Activated naive CD8-positive, alpha-beta T cell treated with anti-CD3 and anti-CD28 coated beads, Interleukin-2, amount 50 U/mL, for 24 hours (primary cell): Measurements from ENCODE around the gene RAB2B.

Experiments used
- ATAC-seq: fragments of 150-1000 bp; cut with Tn5 transposase; one replicate; pipeline ENCODE4 v1.10.0; 2021
- DNase-seq: peaks from one replicate; pipeline ENCODE4 v3.0.0; 2021
- H3K27ac Mint-ChIP-seq: one replicate; pipeline ENCODE4 v1.8.0; 2021; ENCODE audit warnings: mild to moderate bottlenecking, mixed read lengths
- H3K27me3 Mint-ChIP-seq: one replicate; pipeline ENCODE4 v1.8.0; 2021; ENCODE audit warnings: mixed read lengths
- H3K36me3 Mint-ChIP-seq: one replicate; pipeline ENCODE4 v1.8.0; 2021; ENCODE audit warnings: low read depth, mixed read lengths
- H3K4me1 Mint-ChIP-seq: one replicate; pipeline ENCODE4 v1.8.0; 2021; ENCODE audit warnings: mixed read lengths
- H3K4me3 Mint-ChIP-seq: one replicate; pipeline ENCODE4 v1.8.0; 2021; ENCODE audit warnings: mild to moderate bottlenecking, moderate library complexity, mixed read lengths
- H3K9me3 Mint-ChIP-seq: one replicate; pipeline ENCODE4 v1.8.0; 2021; ENCODE audit warnings: mixed read lengths

Gene RAB2B

GRCh38 chr14:21503376-21503775 lies 26.6 kb upstream of the RAB2B start:
- ATAC-seq (no peak), DNase-seq (no peak)
- H3K36me3 Mint-ChIP-seq = peaks cover 59% of the 10 kb centered on the region
- H3K27me3 Mint-ChIP-seq = no peaks in the 10 kb centered on the region
- H3K27ac Mint-ChIP-seq = peak overlapping the region; percentile 7
- no peak overlapping the region for H3K4me3 Mint-ChIP-seq
- peaks cover 46% of the 10 kb centered on the region for H3K4me1 Mint-ChIP-seq
- H3K9me3 Mint-ChIP-seq = no peaks in the 10 kb centered on the region

GRCh38 chr14:21501568-21501967 lies 24.8 kb upstream of the RAB2B start:
- DNase-seq (no peak), ATAC-seq (no peak)
- H3K27me3 Mint-ChIP-seq = no peaks in the 10 kb centered on the region
- no peak overlapping the region for H3K4me3 Mint-ChIP-seq
- H3K4me1 Mint-ChIP-seq = peaks cover 38% of the 10 kb centered on the region
- H3K36me3 Mint-ChIP-seq = peaks cover 56% of the 10 kb centered on the region
- H3K9me3 Mint-ChIP-seq = no peaks in the 10 kb centered on the region
- no peak overlapping the region for H3K27ac Mint-ChIP-seq

DNA sequence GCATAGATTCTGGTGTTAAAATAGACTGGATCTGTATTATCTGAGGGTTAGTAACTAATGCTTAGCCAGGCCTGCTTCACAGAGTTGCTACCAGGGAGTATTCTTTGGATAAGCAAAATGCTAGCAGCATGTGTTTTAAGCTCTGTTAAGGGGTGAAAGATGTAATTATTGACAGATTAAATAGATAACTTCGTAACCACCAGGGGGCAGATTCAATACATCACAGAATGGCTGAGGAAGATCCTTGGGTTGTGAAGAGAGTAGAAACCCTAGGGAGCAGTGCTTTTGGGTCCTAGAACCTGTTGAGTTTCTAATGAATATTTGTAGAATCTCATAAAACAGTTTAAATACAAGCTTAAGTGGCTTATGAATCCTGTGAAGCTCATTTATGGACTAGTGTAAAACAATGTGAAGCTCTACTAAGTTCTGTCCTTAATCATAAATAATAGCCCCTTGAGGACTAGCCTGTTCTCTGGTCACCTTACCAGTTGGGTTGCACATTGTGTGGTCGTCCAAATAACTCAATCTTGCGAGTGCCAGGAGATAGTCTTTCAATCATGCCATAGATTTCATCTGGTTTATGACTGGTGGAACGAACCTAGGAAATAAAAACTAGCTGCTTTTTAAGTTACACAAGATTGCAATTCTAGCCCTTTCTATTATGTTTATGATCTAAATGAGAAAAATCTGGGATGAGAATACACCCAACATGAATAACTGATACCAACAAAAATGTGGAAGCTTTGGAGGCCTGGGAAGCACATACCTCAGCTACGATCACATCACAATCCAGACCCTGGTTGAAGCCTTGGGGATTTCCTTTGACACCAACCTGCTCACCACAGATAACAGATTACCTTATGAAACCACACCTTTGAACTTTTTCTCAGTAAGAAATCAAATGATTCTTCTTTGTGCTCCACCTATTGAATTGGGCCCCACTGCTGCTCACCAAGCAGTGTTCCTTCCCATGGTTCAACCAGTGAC lies 22.1 kb upstream of the RAB2B start:
- Mint-ChIP-seq H3K27ac (peak overlapping the region; percentile 45), H3K4me3 (no peak overlapping the region), H3K4me1 (peaks cover 19% of the 10 kb centered on the region), H3K9me3 (no peaks in the 10 kb centered on the region), H3K36me3 (peaks cover 62% of the 10 kb centered on the region), H3K27me3 (no peaks in the 10 kb centered on the region)
- ATAC-seq (peak; percentile 67), DNase-seq (no peak)

GRCh38 chr14:21496453-21496852 lies 19.7 kb upstream of the RAB2B start:
- Mint-ChIP-seq H3K36me3 (peaks cover 62% of the 10 kb centered on the region), H3K27me3 (no peaks in the 10 kb centered on the region), H3K4me1 (peaks cover 15% of the 10 kb centered on the region), H3K27ac (no peak overlapping the region), H3K4me3 (no peak overlapping the region), H3K9me3 (no peaks in the 10 kb centered on the region)
- no peak for DNase-seq
- no peak for ATAC-seq

DNA sequence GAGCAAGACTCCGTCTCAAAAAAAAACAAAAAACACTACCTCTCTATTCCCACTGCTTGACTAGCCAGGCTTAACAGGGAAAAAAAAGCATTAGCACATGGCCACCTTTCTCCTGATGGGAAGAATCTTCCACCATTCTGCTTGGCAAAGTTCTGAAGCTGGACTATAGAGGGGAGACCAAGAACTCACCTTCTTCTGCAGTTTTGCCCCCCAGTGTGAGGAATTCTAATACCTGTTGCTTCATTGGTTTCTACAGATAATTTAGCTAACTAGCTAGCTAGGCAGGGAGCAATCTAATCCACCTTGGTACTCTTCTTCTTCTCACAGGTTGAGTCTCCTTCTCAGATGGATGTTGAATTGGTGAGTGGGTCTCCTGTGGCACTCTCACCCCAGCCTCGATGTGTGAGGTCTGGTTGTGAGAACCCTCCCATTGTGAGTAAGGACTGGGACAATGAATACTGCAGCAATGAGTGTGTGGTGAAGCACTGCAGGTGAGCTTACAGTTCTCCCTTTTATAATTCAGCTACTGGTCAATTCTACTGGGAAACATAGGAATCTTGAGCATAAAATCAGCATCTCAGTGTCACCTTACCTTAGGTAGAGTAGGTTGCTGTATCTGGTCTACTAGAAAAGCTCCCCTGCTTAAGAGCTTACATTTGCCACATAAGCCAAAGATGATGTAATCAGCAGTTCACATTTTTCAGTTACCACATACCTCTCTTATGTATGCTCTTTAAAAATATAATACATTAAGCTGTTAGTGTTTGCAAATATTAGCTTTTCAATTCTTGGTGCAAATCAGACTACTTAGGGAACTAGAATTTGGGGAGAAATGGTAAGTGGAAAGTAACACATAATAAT lies 18.4 kb upstream of the RAB2B start:
- Mint-ChIP-seq H3K27ac (no peak overlapping the region), H3K4me3 (no peak overlapping the region), H3K36me3 (peaks cover 58% of the 10 kb centered on the region), H3K4me1 (peaks cover 15% of the 10 kb centered on the region), H3K27me3 (no peaks in the 10 kb centered on the region), H3K9me3 (no peaks in the 10 kb centered on the region)
- no peak for DNase-seq
- ATAC-seq = no peak

- DNase-seq = no peak
- Mint-ChIP-seq H3K36me3 (peaks cover 22% of the 10 kb centered on the region), H3K27me3 (no peaks in the 10 kb centered on the region), H3K4me3 (no peak overlapping the region), H3K27ac (no peak overlapping the region), H3K4me1 (no peaks in the 10 kb centered on the region), H3K9me3 (no peaks in the 10 kb centered on the region)
- no peak for ATAC-seq
Measured at GRCh38 chr14:21486640-21487087, 9.9 kb upstream of the RAB2B start.

- Mint-ChIP-seq H3K27ac (peak overlapping the region; percentile 98), H3K4me1 (peaks cover 28% of the 10 kb centered on the region), H3K36me3 (peaks cover 21% of the 10 kb centered on the region), H3K4me3 (peak overlapping the region; percentile 99), H3K27me3 (no peaks in the 10 kb centered on the region), H3K9me3 (no peaks in the 10 kb centered on the region)
- ATAC-seq (peak; percentile 46), DNase-seq (peak; percentile 82)
Measured at GRCh38 chr14:21476523-21476924, 235 bp downstream of the RAB2B start.

DNA sequence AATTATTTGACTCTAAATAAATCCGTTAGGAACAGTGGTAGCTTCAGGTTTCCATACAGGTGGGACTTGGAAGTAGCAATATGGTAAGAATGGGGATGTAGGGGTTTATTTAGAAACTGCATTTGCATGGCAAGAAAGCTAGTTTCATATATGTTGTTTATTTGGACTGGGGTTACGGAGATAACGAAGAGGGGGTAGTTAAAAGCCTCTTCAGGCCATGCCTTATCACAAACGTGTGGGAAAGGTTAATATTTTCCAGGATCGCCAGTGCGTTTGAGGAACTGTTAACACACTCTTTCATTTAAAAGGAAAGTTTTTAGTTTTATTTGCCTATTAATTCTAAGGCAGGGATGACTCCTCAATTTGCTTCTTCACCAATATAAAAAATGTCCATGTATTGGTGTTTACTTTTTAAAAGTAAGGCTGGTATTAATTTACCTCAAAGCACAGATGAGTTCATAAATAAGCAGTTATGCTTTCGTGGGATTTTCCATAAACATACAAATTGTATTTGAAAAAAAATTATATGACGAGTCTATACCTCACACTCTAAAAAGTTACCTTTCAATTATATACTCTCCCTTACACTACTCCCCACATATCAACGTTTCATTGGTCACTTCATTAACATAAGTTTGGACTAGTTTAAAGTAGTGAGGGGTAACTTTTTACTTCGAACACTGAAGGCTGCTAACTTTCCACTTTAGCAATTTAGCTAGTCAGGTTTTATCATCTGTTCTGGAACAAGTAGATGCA lies 814 bp downstream of the RAB2B start:
- Mint-ChIP-seq H3K36me3 (peaks cover 21% of the 10 kb centered on the region), H3K9me3 (no peaks in the 10 kb centered on the region), H3K4me3 (peak overlapping the region; percentile 99), H3K27me3 (no peaks in the 10 kb centered on the region), H3K27ac (peak overlapping the region; percentile 98), H3K4me1 (peaks cover 28% of the 10 kb centered on the region)
- ATAC-seq (no peak), DNase-seq (no peak)

- H3K27ac Mint-ChIP-seq = no peak overlapping the region
- no peak for ATAC-seq
- H3K4me3 Mint-ChIP-seq = no peak overlapping the region
- no peak for DNase-seq
- H3K9me3 Mint-ChIP-seq = no peaks in the 10 kb centered on the region
- H3K27me3 Mint-ChIP-seq = no peaks in the 10 kb centered on the region
- no peaks in the 10 kb centered on the region for H3K4me1 Mint-ChIP-seq
- peaks cover 22% of the 10 kb centered on the region for H3K36me3 Mint-ChIP-seq
Measured at GRCh38 chr14:21467616-21468015, 9.1 kb downstream of the RAB2B start.

DNA sequence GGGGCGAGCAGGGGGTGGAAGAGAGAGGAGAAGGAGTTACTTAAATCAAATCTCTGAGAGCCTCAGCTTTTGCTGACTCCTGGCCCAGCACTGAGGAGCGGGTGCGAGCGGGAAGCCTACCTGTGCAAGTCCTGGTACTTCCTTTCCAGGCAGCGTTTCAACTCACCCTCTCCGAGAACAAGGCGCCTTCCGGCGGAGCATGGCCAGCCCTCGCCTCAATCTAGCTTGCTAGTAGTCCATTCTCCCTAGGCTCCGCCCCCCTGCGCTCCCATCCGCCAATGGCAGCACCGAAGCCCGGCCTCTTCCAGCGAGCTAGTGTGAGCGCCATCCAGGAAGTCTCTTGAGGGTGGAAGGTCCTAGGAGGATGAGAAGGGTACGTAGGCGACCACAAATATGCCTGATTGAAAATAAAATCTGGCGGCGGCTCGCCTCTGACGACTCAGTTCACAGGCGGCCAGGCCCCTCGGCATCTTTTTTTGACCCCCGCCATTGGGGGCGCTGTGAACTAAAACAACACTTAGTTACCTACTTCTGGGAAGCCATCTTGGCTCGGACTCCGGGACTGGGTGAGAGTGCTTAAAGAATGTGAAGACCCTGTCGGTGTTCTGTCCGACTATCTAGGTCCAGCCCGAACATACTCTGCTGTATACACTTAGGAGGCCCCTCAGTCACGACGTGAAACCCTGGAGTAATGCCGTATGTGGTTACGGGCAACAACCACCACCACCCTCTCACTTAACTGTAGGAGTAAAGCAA lies 20.7 kb downstream of the RAB2B start, which contains the start of gene CHD8:
Gene CHD8, minus strand, starts transcription at position 212 of the 756 bp plus-strand sequence. CDS start 24,480 bp downstream, outside the sequence.
- Mint-ChIP-seq H3K4me3 (peak within 1 kb of the TSS; percentile 96), H3K4me1 (peaks cover 38% of the 10 kb centered on the region), H3K9me3 (no peaks in the 10 kb centered on the region), H3K27me3 (no peaks in the 10 kb centered on the region), H3K36me3 (peaks cover 24% of the 10 kb centered on the region), H3K27ac (peak within 1 kb of the TSS; percentile 98)
- ATAC-seq (peak; percentile 99), DNase-seq (peak; percentile 98)

DNA sequence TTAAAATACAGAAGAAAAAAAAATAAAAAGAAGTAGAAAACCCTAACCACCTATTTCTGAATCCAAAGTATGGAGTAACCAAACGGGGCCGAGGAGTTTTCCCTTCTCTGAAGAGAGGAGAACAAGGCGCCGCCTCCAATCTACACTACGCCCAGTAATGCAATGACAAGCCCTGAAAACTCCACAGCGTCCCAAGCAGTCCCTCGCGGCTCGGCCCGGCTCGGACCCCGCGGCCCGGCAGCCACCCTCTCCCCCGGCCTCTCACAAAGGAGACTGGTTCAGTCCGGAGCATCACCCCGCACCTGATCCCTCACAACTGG lies 21.2 kb downstream of the RAB2B start:
- peaks cover 43% of the 10 kb centered on the region for H3K4me1 Mint-ChIP-seq
- DNase-seq (no peak), ATAC-seq (peak; percentile 13)
- H3K27me3 Mint-ChIP-seq = no peaks in the 10 kb centered on the region
- H3K4me3 Mint-ChIP-seq = peak overlapping the region; percentile 96
- peaks cover 21% of the 10 kb centered on the region for H3K36me3 Mint-ChIP-seq
- peak overlapping the region; percentile 98 for H3K27ac Mint-ChIP-seq
- no peaks in the 10 kb centered on the region for H3K9me3 Mint-ChIP-seq

DNA sequence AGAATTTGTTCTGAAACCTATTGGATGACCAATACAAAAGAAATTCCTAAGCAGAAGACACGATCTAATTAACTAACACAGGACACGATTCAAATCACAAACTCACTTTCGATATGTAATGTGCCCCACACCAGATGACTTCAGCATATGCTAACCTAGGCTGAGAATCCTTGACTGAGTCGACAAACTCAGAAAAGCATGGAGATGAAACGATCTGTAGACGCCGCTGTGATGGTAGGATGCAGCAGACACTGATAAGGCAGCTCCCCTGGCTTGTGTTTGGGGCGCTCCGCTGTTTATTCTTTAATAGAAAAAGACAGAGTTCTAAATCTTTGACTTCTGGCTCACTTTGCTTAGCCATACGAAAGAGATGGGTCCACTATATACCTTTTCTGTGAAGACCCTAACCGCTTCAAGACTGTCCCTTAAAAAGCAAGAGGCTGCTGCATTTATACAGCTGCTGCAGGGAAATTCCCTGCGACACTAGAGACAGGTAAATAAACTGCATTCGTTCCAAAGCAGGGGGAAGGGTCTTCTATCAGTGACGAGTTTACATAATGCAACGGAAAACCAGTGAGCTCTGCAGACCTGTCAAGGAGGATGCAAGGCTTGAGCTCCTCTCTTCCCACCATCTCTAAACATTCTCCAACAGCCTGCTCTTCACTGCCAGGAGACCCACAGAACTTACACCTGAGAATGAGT lies 21.8 kb downstream of the RAB2B start:
- H3K27me3 Mint-ChIP-seq = no peaks in the 10 kb centered on the region
- H3K9me3 Mint-ChIP-seq = no peaks in the 10 kb centered on the region
- DNase-seq (no peak), ATAC-seq (no peak)
- H3K4me3 Mint-ChIP-seq = peak overlapping the region; percentile 96
- peak overlapping the region; percentile 98 for H3K27ac Mint-ChIP-seq
- H3K36me3 Mint-ChIP-seq = peaks cover 20% of the 10 kb centered on the region
- peaks cover 48% of the 10 kb centered on the region for H3K4me1 Mint-ChIP-seq

- Mint-ChIP-seq H3K27me3 (no peaks in the 10 kb centered on the region), H3K4me1 (peaks cover 66% of the 10 kb centered on the region), H3K36me3 (peaks cover 22% of the 10 kb centered on the region), H3K4me3 (peak overlapping the region; percentile 50), H3K27ac (peak overlapping the region; percentile 74), H3K9me3 (no peaks in the 10 kb centered on the region)
- ATAC-seq (no peak), DNase-seq (no peak)
Measured at GRCh38 chr14:21449899-21450216, 26.9 kb downstream of the RAB2B start.
